KOPT-K1 (cell line): ENCODE data around the gene CACNA1B.
"Not testable (repeated sequence)": the region's sequence is repeated elsewhere in the genome, so short reads cannot be mapped to it uniquely, and the experiment has no call there.

Experiments
- H3K27ac ChIP-seq: fragments of 200-600 bp; sonication (generic); 2 replicates; pipeline ENCODE4 v1.5.1; 2016; ENCODE audit warnings: antibody characterized with exemption, mild to moderate bottlenecking, low read depth, low read length; ENCODE audit not compliant: poor library complexity, severe bottlenecking
- H3K36me3 ChIP-seq: fragments of 200-600 bp; sonication (generic); 2 replicates; pipeline ENCODE4 v1.5.1; 2017; ENCODE audit warnings: antibody characterized with exemption, mild to moderate bottlenecking, low read length, moderate library complexity; ENCODE audit not compliant: insufficient read depth
- H3K9me3 ChIP-seq: fragments of 200-600 bp; sonication (generic); 2 replicates; pipeline ENCODE4 v1.5.1; 2017; ENCODE audit warnings: antibody characterized with exemption, low read length, mild to moderate bottlenecking; ENCODE audit not compliant: insufficient read depth, poor library complexity, severe bottlenecking

CACNA1B gene

DNA sequence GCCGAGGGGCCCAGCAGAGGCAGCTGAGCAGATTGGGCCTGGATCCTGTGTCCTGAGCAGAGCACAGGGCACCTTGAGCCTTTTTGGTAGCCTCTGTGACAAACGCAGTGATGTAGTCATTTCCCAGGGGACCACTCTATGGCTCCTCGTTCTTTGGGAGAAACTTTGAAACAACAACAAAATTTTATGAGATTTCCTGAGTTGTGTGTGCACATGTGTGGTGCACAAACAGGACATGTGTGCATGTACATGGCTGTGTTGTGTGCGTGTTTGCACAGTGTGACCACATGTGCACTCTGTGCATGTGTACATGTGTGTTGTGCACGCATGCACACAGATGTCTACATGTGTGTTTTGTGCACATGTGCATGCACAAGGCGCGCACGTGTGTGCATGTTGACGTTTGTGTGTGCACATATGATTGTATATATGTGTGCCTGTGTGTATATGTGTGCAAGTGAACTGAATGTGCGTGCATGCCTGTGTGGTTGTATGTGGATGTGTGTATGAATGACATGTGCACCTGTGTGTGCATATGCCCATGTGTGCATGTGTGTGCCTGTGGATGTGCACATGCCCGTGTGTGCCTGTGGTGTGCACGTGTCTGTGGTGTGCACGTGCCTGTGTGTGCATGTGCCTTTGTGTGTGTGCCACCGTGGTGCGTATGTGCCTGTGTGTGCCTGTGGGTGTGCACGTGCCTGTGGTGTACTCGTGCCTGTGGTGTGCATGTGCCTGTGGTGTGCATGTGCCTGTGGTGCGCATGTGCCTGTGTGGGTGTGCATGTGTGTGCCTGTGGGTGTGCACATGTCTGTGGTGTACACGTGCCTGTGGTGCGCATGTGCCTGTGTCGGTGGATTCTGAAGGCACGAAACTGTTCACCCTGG is 221.6 kb downstream of the CACNA1B start:
- H3K36me3 ChIP-seq, result no peaks in the 10 kb centered on the region
- H3K9me3 ChIP-seq, result no peaks in the 10 kb centered on the region

DNA sequence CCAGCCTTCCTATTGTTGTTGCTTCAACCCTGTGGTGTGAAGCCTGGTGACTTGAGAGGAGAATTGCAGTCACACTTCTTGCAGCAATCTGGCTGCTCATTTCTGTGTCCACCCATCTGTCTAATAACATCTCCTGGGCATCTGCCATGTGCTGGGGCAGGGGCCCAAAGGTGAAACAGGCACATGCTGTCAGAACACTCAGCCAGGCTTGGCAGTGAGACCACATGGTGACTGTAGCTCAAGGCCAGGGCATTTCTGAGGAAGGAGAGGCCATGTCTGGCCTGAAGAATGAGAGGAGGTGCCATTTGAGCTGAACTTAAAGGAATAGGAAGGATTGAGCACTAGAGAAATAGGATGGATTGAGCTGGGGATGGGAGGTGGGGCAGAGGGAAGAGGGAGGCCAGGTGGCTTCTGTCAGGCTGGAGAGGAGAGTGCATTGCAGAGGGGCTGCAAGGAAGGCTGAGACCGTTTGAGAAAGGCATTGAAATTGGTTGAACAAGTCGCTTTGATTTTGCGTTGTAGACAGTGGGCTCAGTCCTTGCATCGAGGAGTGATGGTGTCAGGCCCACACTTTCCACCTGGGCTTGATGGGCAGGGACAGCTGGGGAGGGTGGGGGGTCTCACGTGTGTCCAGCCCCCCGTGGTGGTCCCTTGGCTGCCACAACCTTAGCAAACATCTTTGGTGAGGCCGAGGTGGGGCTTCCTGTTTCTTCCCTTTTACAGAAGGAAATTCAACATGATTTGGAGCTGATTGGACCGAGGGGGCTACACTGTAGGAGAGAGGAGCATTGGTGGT is 222.4 kb downstream of the CACNA1B start:
- no peak overlapping the region for H3K27ac ChIP-seq
- no peaks in the 10 kb centered on the region for H3K9me3 ChIP-seq
- no peaks in the 10 kb centered on the region for H3K36me3 ChIP-seq

More for the DNA sequence above, 221.6 kb downstream of the CACNA1B start:
- no peak overlapping the region for H3K27ac ChIP-seq

DNA sequence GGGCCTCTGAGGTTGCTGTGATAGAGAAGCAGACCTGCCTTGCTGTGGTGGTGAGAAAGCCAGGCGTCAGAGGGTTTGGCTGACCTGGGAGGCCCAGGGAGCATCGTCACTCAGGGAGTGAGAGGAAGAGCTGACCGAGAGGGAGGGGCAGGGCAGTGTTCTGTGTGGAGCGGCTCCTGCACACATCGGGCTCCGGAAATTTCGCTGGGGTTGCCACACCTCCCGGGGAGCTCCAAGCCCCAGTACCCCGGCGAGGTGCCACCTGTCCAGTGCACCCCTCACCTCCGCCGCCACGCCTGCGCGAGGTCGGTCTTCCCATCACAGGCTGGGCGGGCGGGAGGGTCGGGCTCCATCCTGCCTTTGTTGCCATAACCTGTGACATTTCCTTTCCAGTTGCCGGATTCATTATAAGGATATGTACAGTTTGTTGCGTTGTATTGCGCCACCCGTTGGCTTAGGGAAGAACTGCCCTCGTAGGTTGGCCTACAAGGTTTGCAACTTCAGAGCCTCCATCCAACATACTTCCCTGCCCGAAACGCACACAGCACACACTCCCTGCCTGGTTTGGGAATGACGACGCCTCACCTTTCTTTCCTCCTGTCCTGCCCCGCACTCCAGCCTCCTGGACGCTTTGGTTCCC is 223.2 kb downstream of the CACNA1B start:
- Histone ChIP-seq H3K36me3 (no peaks in the 10 kb centered on the region), H3K27ac (no peak overlapping the region), H3K9me3 (no peaks in the 10 kb centered on the region)

DNA sequence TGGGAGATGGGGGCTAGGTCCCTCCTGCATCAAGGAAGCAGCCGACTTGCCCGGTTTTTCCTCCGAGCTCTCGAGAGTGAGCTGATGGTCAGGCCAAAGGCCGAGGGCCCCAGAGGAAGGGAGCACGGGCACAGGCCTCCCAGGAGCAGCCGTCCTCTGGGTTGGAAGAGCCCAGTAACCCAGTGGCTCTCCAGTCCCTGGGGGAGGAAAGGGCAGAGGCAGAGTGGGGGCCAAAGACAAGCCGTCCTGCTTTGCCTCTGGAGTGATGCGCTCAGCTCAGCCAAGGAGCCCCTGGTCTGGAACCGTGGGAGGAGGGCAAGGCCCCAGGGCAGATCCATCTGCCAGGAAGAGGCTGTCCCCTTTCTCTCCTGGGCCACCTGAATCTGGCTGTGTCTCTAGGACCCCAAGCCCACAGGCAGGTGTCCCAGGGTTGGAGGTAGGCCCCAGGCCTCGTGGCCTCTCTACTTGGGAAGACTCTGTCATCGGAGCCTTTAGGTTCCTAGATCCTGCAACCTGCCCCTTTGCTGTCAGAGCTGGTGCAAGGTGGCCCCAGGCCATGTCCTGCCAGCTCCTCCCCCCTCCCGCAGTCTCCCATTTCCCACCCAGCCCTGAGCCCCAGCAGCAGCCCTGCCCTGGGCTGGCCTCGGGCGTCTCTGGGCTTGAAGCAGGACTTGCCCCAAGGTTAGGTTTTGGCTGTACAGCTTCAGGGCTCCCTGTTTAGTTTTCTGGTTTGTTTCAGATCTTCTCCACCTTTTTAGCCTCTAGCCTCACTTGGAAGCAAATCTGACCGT is 224.1 kb downstream of the CACNA1B start:
- Histone ChIP-seq H3K36me3 (no peaks in the 10 kb centered on the region), H3K27ac (no peak overlapping the region), H3K9me3 (no peaks in the 10 kb centered on the region)

DNA sequence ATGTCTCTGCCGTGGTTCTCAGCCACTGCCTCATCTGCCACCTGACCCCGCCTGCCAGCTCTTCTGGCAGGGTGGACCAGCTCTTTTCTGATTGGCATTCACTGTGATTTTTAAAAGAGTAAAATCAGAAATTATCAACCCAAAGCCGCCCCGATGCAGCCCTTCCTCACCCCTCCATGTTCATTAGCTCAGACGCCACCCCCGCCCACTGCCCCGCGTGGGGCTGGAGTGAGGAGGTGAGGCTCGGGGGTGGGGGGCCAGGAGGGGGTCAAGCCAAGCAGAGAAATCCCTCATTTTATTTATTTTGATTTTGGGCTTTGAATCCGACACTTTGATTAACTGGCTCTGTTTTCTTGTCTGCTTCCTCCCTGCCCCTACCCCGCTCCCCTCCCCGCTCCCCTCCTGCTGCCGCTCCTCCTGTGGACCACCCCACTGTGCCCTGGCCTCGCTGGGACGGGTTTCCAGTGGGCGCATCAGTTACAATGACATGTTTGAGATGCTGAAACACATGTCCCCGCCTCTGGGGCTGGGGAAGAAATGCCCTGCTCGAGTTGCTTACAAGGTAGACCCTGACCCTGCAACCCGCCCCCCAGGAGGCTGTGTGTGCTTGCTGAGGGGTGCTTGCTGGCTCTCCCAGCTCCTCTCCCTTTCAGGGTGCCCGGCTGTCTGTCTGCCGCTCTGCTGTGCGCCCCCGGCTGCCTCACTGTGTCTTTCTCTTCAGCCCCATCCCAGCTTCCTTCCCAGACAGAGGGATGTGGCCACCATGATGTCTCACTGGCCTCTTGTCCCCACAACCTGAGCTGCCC is 224.9 kb downstream of the CACNA1B start:
- no peak overlapping the region for H3K27ac ChIP-seq
- no peaks in the 10 kb centered on the region for H3K36me3 ChIP-seq
- H3K9me3 ChIP-seq, result no peaks in the 10 kb centered on the region

DNA sequence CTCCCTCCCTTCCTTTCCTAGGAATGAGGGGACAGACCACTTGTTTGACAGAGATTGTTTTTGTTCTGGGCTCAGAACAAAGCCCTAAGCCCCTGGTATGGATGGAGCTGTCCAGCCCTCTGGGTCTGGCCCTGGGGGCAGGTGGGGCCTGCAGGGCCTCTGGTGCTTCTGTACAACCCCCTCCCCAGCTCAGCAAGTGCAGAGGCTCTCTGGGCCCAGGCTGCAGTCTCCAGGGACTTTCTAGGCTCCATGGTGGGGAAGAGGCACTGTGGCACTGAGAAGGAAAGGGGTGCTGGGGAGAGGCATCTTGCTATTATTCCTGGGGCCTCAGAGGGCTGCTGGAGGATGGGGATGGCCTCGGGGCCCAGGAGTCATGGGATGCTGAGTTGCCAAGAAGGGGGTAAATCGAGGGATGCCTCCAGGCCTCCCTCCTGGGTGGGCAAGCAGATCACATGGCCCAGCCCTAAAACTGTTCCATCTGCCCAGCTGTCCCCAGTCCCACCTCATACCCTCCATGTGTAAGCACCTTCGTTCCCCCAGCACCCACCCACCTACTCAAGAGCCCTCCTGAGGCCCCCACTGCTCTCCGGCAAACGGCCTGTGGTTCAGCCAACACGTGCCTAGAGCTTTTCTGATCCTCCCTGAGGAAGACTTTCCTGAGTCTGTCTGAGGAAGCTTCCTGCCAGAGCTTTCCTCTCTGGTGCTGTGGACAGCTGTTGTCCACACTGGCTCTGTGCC is 225.7 kb downstream of the CACNA1B start:
- Histone ChIP-seq H3K27ac (no peak overlapping the region), H3K9me3 (no peaks in the 10 kb centered on the region), H3K36me3 (no peaks in the 10 kb centered on the region)

DNA sequence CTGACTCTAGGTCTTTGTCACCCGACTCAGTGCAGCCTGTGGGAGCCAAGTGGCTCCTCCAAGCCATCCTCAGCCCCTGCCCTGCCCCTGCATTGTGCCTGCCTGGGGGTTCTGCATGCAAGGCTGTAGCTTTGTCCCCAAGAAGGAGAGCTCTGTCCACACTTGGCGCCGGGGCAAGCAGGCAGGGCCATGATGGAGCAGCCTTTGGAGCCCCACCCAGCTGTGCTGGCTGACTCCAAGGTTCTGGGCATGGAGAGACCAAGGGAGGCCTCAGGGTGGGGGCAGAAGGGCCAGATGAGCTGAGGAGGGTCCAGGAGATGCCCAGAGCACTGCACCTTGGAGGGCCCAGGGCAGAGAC is 226.2 kb downstream of the CACNA1B start:
- Histone ChIP-seq H3K27ac (no peak overlapping the region), H3K9me3 (no peaks in the 10 kb centered on the region), H3K36me3 (no peaks in the 10 kb centered on the region)

DNA sequence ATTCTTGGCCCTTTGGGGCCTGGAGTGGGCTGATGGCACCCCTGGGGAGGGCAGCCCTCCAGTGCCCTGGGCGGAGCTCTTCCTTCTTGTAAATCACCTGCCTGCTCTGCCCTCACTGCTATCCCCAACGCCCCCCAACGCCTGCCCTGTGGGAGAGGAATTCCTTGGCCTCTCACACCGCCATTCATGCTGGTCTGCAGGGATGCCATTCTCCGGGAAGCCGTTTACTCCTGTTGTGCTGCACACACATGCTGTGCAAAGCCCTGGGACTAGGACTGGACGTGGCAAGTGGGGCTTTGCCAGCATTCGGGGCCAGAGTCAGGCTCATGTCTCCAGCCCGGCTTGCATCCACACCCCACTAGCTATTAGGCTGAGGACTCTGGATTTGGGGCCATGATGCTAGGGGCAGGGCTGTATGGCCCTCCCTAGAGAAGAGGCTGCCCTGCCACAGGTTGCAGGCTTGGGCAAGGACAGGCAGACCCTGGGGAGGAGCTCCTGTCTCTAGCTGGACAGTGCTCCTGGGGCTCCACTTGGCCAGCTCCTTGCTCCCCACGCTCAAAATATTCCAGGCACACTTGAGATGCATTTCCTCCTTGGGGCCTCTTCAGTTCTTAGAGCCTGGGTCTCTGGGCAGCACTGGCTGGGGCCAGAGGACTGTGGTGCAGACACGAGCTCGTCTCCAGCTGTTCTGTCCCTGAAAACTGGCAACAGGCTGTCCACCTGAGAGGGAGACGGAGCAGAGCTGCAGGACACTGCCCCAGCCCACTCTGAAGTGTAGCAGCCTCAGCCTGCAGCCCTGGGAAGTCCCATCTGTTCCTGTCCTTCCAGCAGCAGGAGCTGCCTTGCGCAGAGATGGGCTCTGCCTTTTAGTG is 226.9 kb downstream of the CACNA1B start:
- H3K9me3 ChIP-seq, result no peaks in the 10 kb centered on the region
- no peak overlapping the region for H3K27ac ChIP-seq
- no peaks in the 10 kb centered on the region for H3K36me3 ChIP-seq

DNA sequence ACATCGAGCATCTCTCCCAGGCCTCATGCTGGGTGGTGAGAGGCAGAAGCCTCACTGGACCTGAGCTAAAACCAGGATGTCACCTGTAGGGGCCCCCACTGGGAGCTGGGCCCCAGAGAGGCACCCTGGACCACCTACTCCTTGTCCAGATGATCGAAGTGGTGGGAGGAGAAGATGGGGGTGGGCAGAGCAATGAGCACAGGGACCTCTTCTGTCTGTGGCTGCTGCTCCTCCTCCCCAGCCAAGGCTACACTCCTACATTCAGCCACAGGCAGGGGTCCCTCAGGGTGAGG is 227.5 kb downstream of the CACNA1B start:
- Histone ChIP-seq H3K9me3 (no peaks in the 10 kb centered on the region), H3K27ac (no peak overlapping the region), H3K36me3 (no peaks in the 10 kb centered on the region)

DNA sequence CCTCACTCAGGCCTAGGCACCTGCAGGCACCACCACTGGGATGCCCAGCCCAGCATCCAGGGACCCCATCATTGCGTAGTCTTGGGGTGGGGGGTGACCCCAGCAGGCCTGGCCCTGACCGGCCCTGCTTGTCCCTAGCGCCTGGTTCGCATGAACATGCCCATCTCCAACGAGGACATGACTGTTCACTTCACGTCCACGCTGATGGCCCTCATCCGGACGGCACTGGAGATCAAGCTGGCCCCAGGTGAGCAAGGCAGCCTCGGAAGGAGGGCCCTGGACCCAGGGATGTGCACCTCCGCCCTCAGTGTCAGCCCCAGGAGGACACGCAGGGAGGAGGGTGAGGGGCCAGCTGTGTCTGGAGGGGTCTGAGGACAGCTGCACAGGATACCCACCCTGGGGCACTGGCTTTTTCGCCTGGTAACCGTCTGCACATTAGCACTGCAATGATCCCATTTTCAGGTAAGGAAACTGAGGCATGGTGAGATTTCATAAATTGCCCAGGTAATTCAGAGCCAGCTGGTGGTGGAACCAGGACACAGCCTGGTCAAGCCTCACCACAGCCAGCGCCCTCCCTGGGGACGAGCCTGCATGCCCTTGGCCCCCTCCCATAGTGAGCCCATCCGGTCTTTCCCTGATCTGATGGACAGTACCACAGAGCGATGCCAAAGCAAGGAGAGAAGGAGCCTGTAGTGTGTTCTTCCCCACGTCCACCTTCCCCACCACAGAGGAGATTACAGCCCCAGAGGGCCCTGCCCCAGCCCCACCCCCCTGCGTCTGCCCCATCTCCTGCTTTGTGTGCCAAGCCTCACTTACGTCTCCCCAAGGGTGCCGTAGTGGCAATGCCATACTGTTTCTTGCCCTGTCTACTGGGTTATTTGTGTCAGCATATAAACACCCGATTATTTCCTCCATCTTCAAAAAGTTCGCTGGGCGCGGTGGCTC is 228.3 kb downstream of the CACNA1B start:
- Histone ChIP-seq H3K9me3 (no peaks in the 10 kb centered on the region), H3K36me3 (no peaks in the 10 kb centered on the region), H3K27ac (no peak overlapping the region)

DNA sequence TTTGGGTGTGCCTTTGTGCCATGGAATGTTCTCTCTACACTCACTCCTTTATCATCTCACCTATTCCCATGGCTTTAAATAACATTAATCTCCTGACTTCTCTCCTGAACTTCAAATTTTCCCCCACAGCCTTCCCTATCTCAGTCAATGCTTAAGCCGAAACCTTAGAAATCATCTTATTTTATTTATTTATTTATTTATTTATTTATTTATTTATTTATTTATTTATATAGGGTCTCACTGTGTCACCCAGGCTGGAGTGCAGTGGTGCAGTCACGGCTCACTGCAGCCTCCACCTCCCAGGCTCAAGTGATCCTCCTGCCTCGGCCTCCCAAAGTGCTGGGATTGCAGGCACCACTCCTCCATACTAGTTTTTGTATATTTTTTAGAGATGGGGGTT is 229.5 kb downstream of the CACNA1B start:
- not testable (repeated sequence) for H3K9me3 ChIP-seq, H3K27ac ChIP-seq, H3K36me3 ChIP-seq

DNA sequence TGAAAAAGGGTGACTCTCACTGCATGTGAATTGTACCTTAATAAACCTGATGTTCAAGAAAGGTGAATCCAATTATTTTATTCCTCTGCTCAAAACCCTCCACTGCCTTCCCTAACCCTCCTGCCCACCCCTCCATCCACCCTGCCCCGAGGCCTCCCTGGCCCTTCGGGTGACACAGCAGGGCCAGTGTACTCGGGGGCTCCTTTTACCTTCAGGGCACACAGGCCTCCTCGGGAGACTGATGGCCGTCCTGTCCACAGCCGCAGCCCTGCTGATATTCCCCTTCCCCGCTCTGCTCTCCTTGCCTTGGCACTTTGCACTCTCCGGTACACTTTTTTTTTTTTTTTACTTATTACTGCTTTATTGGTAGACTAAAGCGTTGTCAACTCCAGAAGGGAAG is 234.0 kb downstream of the CACNA1B start:
- no peaks in the 10 kb centered on the region for H3K9me3 ChIP-seq
- H3K36me3 ChIP-seq, result no peaks in the 10 kb centered on the region
- H3K27ac ChIP-seq, result no peak overlapping the region
